H54 (cell line): Measurements from ENCODE around the gene OXER1.

ENCODE experiments used
- DNase-seq: peaks from one replicate; pipeline ENCODE4 v3.0.0; 2011; ENCODE audit warnings: low spot score, mixed read lengths; ENCODE audit not compliant: insufficient read length
- FAIRE-seq: peaks from 3 replicates; lab custom pipeline; 2011; peaks lifted over from hg19 to GRCh38; lab: Jason Lieb, UNC
- POLR2A ChIP-seq: IDR thresholded peaks from 2 replicates; pipeline ENCODE4 v1.6.1; 2011; ENCODE audit warnings: low read depth, mild to moderate bottlenecking, low read length

The OXER1 gene

DNA sequence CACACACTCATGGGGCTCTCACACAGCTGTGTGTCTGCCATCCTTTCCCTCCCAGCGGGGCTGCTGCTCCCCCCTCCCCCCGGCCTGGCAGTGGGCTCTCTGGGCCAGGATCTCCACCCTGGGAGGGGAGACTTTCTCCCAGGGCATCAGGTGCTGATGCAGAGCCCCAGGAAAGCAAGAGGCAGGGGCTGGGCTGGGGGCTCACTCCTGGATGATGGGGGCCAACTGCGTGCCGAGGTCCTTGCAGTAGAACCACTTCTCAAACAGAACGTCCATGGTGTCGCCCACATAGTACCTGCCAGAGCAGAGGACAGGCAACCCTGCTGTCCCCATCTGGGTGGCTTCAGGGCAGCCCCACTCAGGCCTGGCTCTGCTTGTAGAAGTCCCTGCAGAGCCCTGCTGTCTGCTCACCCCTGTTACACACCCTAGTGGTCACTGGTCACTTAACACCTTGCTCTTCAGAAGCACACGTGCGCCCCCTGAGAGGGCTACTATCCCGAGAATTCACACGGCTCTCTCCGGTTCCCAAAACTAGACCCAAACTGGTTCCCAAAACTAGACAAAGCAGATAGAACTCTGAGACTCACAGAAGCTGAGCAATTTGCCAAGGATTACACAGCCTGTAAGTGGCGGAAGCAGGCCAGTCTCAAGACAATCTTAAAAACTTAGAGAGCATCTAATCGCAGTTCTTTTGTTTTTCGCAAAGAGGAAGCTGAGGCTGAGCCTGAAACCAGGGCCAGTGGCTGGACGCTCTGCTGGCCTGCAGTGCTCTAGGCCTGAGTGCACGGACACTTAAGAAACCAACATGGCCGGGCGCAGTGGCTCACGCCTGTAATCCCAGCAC, 6.6 kb upstream of the OXER1 start:
- TF ChIP-seq POLR2A: no peak
- FAIRE-seq (no peak), DNase-seq (peak; percentile 63)

DNA sequence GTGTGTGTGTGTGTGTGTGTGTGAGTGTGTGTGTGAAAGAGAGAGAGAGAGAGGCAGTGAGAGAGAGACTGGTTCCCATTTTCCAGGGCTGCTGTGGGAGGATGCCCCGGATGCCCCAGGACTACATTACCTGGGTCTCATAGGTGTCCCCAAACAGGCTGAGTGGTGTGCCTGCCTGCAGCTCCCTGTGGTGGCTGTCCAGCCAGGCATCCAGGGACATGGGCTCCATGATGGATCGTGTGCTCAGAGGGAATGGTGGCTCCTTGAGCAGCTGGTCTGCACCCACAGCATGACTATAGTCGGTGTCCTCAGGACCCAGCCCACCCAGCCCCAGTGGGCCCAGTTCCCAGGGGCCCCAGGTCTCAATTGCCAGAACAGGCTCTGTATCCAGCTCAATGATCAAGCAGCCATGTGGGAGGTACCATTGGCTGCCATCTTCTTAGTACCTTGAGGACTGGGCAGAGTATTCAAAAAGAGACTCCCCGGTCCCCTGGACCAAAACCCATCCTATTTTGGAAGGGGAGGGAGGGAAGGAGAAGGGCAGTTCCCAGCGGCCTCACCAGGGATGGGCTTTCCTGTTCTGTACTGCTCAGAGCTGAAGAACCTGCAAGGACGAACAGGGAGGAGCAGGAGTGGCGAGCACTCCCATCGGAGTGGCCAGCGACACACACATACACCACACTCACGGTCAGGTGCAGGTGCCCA, 5.8 kb upstream of the OXER1 start:
- FAIRE-seq (no peak), DNase-seq (no peak)
- TF ChIP-seq POLR2A: no peak

DNA sequence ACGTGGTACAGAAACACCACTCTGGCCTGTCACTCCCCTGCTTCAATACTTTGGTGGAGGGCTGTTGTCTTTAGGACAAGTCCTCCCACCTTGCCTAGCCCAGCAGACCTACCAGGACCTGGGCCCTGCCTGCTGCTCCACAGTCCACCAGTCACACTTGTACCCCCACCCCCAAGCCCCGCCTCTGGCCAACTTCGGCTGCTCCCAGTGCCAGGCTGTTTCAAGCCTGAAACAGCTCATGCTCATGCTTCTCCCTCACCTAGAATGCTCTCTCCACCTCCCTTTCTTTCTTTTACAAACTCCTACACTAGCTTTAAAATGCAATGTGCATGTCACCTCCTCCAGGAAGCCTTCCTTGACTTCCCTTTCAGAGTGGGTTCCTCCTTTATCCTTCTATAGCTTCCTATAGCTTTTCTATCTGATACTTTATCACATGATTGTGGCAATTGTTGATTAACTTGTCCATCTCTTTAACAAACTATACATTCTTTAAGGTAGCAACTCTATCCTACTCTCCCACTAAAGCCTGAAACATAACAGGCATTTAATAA, 4.8 kb upstream of the OXER1 start:
- TF ChIP-seq POLR2A: no peak
- no peak for DNase-seq
- FAIRE-seq: no peak

DNA sequence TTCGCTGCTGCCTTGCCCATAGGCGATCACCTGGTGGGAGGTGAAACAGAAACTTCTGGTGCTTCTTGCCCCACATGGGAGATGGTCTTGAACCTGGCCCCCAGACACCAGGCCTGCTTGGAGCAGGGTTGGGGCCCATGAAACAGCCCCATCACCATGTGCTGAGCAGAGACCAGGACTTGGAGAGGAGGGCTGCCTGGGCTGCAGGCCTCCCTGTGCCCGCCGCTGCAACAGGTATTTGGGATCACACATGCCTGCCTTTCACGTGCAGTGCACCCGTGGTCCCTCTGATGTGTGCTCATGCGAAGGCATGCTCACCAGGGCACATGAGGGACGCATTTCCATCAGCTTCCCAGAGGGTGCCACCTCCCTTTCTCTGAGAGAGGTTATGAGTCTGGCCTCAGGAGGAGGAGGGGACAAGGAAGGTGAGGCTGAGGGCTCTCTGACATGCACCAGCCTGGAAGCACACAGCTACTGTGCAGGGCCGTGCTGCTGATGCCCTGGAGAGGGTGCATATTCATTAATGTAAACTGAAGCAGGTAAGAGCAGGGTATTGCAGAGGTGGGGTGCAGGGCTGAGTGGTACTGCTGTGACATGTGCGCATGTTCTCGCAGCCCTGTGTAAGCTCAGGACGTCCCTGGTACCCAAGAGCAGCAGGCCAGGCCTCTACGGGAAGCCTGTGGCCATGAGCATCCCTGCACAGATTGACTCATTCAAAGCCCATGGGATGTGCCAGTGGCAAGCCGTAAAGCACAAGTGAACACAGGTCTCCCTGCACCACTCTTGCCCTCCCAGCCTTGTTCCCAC, 4.2 kb upstream of the OXER1 start:
- DNase-seq: no peak
- FAIRE-seq: no peak
- no peak for TF ChIP-seq POLR2A

DNA sequence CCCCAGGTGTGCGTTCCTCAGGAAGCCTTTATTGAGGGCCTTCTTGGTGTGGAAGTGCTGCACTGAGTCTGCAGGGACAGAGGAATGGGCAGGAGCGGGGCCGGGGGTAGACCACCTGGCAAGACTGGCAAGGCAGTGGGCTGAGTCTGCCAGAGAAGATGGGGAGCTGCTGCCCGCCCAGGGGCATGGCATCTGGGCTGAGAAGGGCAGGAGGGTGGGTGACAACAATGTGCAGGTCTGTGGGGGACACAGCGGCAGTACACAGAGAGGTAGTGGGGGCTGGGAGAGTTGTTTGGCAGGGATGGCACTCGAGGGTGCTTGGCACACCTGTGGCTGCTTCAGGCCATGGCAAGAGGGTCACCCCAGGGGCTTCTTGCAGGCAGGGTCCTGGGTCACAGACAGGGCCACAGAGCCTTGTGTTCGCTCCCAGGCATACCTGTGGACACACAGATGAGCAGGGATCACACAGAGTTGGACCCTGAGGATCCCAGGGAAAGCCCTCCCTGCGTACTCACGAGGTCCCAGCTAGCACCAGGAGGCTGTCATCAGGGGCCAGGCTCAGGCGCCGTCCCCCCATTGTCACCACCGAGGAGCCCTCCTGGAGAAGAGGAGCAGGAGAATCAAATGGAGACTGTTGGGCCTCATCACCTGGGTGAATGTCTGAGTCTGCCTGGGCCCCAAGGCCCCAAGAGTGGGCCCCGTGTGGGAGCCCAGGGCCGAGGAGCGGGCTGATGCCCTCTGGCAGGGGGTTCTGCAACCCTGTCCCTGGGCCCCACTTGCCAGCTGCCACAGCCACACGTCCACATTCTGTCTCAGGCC, 3.4 kb upstream of the OXER1 start:
- FAIRE-seq: no peak
- no peak for TF ChIP-seq POLR2A
- no peak for DNase-seq

DNA sequence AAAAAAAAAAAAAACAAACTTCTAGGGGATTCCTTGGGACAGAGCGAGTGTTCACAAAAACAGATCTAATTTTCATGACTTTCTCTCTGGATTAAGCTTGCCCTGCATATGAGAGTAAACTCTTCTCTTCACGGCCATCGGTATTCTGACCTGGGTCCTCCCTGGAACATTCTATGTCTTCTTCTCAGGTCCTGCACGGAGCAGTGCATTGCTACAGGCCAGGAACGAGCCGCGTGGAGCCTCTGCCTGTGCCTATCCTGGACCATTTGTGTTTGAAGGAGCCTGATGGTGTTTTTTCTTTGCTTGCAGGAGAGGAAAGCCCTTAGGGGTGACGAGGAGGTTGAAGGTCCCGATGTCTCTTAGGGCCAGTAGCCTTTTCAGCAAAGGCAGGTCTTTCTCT, 1.8 kb upstream of the OXER1 start:
- DNase-seq (no peak), FAIRE-seq (no peak)
- no peak for TF ChIP-seq POLR2A

DNA sequence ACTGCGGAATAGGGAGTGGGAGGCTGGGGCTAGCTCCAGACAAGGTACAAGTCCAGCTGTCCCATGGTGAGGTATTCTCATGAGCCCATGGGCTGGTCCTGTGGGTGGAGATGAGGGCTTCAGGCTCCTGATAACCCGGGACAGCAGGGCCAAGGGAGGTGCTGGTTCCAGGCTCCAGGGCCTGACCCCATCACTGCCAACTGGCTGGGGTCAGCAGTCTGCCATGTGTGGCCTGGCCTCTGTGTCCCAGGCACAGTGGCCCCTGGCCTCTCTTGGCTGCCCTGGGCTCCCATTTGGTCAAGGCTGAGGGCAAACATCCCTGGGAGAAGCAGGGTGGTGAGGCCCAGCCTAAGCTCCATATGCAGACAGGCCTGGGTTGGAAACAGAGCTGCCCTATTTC, 966 bp upstream of the OXER1 start:
- no peak for FAIRE-seq
- DNase-seq: no peak
- TF ChIP-seq POLR2A: no peak

DNA sequence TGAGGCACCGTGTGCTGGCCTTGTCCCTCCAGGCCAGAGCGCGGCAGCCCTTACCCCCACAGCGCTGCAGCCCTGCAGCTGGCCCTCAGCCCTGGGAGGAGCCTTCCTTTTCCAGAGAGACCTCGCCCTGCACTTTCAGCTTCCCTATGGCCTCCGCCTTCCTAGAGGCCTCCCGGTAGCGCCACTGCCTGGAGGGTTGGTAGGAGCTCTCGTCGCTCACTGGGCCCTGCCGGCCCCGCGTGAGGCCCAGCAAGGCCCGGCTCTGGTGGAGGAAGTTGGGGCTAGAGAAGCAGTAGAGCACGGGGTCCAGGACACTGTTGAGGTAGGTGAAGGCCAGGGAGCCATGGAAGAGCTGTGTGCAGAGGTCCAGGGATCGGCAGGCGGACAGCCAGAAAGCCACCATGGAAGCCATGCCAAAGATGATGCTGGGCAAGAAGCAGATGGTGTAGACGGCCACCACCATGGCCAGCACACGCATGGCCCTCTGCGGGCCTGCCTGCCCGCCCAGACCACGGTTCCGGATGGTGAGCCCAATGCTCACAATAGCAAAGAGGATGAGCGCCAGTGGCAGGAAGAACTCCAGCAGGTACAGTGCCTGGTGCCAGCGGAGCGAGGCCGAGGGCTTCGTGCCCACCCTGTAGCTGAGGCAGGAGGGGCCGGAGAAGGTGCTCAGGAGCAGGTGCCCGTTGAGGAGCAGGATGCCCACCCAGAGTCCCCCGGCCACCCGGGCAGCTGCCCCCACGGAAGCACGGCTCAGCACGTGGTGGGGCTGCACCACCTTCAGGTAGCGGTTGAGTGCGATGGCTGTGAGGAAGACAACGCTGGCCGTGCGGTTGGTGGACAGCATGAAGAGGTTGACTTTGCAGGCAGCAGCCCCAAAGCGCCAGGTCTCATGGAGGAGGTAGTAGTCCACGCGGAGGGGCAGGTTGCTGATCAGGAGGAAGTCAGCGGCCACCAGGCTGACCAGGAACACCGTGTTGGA, 821 bp downstream of the OXER1 start:
- no peak for DNase-seq
- FAIRE-seq: no peak
- no peak for TF ChIP-seq POLR2A

DNA sequence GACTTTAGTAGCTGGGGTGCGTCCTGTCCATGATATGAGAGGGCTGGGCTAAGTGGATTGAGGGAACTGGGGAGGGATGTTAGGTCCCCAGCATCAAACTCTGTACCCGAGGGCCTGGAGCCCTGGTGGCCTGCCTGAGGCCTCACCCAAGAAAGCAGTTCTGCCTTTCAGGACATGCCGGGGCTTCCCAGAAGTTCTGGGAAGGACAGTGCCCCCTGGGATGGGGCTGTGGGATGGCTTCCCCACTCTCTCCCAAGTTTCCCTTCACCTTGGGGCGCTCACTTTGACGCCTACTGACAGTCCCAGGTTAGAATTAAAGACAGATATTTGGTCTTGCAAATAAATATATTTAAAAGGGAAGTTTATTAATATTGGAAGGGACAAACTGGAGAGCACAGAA, 1.8 kb downstream of the OXER1 start:
- FAIRE-seq (no peak), DNase-seq (no peak)
- no peak for TF ChIP-seq POLR2A

DNA sequence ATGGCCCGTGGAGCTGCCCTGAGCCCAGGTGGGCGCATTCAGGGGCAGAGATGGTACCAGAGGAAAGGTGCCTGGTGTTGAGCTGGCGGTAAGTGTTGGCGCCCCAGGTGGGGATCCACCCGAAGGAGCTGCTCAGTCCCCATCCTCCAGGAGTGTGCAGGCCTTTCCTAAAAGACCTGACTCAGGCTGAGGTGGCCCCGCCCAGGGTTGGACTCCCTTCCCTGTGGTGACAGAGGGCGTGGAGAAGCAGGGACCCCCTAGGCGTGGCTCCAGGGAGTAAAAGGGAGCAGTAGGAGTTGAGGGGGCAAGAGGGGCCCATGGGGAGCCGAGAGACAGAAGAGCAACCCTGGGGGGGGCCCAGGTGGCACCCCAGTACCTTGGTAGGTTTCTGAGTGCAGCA, 2.4 kb downstream of the OXER1 start:
- no peak for FAIRE-seq

DNA sequence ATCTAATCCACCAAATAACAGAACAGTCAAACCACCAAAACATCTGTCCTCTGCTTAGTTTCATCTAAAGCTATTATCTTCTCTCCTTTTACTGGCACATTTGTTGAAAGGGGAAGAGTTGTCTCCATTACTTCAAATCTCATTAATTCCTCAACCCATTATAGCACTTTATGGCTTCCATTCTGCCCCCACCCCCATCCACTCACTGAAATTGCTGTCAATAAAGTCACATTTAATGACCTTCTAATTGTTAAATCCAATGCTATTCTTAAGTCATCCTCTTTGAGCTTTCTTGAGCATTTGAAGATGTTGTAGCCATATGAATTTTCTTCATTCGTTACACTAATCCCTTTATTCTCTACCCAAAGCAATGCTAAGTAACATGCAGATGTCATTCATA, 5.2 kb downstream of the OXER1 start:
- no peak for TF ChIP-seq POLR2A
- DNase-seq (no peak), FAIRE-seq (no peak)

More for the DNA sequence above, 2.4 kb downstream of the OXER1 start:
- TF ChIP-seq POLR2A: no peak
- no peak for DNase-seq
